ENCODE measurements around the gene PCP4L1.
"Not testable (repeated sequence)": the region's sequence is repeated elsewhere in the genome, so short reads cannot be mapped to it uniquely, and the experiment has no call there.

PCP4L1 gene

GRCh38 chr1:161229896-161230295 lies 28.6 kb upstream of the PCP4L1 start:
- no peak for DNase-seq

GRCh38 chr1:161230762-161231161 lies 27.8 kb upstream of the PCP4L1 start:
- no peak for DNase-seq

DNA sequence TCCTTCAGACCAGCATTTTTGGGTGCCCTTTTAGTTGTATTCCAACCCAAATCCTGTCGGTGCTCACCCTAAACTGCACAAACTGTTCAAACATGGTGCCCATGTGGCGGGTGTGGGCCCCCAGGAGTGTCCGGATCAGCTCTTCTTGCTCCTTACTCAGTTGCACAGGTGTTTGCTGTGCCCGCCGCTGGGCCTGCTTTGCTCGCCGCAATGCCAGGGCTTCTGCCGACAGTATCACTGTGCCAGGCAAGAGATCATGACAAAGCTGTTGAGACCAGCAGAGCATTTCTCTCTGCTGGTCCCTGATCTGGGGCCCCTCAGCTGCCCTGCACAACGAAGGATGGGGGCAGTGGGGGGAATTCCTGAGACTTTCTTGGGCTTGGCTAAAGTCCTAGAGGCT lies 25.4 kb upstream of the PCP4L1 start:
- DNase-seq: no peak

DNA sequence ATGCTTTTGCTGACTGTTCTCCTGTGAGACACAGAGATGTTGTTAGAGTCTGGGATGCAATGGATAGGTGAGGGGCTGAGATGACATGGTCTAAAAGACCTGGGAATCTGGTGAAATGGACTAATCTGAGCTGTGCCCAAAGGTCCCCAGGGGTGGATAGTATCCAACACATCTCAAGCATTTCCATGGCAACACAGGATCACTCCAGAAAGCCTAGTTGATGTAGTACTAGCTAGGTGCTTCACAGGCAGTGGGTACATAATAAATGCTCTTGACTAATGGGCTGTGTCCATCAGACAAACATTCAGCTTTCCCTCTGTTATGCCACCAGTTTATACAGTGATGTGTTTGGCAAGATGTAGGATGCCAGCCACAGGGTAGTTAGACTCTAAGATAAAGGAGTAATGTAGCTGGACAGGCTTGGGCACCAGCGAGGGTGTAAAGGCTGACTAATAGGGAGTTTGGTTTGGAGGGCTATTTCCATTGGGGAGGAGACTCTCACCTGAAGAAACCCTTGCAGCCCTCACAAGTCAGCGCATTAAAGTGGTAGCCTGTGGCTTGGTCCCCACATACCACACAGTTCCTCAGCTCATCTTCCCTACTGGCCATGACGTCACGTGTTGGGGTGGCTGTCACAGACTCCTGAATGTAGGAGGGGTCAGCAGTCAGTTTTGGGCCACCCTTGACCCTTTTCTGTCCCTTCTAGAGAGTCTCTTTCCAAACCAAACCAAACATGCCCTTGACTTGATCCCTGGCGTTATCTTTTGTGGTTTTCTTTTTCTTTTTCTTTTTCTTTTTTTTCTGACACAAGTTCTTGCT lies 22.4 kb upstream of the PCP4L1 start:
- no peak for DNase-seq

DNA sequence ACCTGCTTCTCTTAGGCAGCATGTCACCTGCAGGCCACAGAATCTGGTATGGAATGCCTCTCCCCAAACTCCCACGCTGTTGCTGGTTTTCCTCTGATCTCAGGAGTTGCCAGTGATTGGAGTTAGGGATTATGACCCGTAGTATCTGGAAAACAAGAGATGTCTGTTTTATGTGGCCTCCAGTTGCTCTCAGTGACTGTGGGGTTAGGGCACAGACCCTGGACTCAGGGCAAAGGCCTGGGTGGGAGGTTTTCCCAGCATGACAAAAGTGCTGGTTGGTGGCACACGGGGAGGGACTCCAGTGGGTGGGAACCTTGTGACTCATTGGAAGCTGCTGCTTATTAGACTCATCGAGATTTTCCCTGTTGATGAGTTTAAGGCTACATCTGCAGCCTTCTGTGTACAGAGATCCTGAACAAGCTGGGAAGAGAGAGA lies 20.5 kb upstream of the PCP4L1 start, which contains the start of gene NR1I3:
TSS of gene NR1I3 (minus strand) at position 165 of the 435 bp plus-strand sequence. CDS start 1,638 bp downstream, outside the sequence.
- no peak for DNase-seq

DNA sequence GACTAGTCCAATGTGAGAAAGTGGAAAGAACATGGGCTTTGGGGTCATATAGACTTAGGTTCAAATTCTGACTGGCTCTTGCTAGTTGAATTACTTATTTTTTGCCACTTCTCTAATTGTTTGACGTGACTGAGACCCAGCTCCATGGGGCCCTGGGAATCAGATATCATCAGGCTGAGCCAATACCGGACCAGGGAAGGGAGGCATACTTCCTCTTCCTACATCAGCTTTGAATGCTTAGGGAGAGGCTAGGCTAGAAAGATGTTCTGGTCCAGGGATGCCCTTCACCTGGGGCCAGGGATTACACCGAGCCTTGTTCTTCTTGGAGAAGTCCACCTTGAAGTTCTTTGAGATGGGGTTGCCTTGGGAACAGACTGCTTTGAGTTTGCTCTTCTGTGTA lies 16.9 kb upstream of the PCP4L1 start:
- DNase-seq: no peak

DNA sequence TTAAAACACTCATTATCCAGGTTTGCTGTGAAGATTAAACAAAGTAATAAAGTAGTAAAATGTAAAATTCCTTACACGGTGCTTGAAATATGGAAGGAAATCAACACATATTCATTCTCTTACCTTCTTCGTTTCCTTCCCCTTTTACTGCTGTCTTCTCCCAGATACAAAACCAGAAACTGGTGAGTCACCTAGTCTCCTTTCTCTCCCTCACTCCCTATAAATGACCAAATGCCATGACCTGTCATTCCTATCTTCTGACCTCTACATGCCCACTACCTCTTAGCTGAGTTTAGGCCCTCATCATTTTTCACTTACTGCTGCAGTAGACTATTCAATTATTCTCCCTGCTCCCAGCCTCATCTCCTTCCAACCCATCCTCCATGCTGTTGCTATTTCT lies 16.2 kb upstream of the PCP4L1 start:
- no peak for DNase-seq

DNA sequence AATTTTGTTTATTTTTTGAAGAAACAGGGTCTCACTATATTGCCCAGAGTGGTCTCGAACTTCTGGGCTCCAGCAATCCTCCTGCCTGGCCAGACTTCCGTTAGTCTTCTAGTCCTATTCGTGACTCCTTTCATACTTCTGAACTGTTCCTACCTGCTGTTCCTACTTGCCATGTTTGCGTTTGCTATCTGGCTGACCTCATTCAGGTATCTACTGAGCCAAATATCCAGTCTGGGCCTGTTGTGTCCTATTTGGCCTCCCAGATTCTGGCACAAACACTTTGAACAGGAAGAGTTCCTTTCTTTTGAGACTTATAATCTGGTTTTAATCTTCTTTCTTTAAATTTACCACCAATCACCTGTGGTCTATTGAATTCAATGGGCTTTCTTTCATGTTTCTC lies 13.7 kb upstream of the PCP4L1 start:
- no peak for DNase-seq

DNA sequence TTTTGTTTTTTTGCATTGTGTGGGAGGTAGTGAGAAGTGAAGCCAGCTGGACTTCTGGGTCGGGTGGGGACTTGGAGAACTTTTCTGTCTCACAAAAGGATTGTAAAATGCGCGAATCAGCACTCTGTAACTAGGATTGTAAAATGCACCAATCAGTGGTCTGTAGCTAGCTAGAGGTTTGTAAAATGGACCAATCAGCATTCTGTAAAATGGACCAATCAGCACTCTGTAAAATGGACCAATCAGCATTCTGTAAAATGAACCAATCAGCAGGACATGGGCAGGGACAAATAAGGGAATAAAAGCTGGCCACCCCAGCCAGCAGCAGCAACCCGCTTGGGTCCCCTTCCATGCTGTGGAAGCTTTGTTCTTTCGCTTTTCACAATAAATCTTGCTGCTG lies 8.4 kb upstream of the PCP4L1 start:
- DNase-seq: not testable (repeated sequence)

DNA sequence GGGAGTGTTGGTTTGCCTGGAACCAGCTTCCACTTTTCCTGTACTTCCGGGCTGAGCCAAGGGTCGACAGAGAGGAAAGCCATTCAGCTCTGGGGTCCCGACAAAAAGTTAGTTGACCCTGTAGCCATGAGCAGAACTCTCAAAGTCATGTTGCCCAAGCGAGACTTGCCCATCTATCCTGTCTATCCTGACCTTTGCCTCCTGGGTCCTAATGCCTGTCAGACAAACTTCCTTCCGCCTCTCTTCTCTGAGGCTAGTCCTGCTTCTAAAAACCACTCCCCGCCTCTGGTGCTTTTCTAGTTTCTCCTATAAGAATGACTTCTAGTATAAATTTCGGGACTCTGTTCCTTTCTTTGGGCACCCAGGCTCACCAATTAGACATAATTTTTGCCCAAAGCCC lies 7.7 kb upstream of the PCP4L1 start:
- no peak for DNase-seq

DNA sequence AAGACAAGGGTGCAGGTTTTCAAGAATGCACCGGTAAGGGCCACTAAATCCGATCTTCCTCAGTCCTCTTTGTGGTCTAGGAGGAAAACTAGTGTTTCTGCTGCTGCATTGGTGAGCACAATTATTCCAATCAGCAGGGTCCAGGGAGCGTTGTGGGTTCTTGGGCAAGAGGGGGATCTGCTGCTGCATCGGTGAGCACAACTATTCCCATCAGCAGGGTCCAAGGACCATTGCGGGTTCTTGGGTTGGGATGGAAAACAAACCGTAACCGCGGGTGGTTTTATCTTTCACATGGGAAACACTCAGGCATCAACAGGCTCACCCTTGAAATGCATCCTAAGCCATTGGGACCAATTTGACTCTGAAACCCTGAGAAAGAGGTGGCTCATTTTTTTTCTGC lies 7.0 kb upstream of the PCP4L1 start:
- DNase-seq: no peak

DNA sequence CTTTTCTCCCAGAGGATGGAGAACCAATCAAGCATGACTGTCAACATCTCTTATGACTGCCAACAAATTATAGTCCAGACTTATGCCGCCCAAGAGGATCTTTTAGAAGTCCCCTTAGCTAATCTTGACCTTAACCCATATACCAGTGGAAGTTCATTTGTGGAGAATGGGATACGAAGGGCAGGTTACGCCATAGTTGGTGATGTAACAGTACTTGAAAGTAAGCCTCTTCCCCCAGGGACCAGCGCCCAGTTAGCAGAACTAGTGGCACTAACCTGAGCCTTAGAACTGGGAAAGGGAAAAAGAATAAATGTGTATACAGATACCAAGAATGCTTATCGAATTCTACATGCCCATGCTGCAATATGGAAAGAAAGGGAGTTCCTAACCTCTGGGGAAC lies 3.2 kb upstream of the PCP4L1 start:
- DNase-seq: not testable (repeated sequence)

DNA sequence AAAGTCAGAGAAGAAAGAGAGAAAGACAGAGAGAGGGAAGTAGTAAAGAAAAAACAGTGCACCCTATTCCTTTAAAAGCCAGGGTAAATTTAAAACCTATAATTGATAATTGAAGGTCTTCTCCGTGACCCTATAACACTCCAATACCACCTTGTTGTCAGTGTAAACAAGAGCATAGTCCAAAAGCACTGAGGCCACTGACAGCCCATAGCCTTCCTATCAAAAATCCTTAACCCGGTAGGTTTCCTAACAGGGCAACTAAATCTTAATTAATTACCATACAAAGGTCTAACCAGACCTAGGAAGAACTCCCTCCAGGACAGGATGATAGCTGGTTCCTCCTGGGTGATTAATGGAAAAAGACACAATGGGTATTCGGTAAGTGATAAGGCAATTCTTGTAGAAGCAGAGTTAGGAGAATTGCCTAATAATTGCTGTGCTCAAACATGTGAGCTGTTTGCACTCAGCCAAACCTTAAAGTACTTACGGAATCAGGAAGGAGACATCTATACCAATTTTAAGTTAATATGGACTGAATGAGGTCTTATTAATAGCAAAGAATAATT lies 2.5 kb upstream of the PCP4L1 start:
- not testable (repeated sequence) for DNase-seq

- not testable (repeated sequence) for DNase-seq
Observed at GRCh38 chr1:161257109-161257508, 1.4 kb upstream of the PCP4L1 start.

DNA sequence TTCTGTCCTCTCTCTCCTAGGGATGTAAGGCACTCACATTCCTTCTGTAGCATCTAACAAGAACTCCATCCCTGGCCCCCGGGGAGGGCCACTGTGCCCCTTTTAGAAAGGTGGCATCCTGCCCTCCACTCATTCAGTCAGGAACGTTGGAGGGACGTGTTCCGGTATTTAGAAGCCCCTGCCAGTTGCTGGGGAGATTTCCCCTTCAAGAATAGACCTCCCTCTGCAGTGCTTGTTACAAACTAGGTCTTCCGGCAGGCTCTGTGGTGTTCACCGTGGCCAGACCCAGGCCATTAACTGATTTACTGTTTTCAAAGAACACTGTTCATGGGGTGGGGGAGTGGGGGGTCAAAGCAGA lies 779 bp downstream of the PCP4L1 start:
- DNase-seq: no peak

GRCh38 chr1:161259765-161260164 lies 1.2 kb downstream of the PCP4L1 start:
- no peak for DNase-seq

DNA sequence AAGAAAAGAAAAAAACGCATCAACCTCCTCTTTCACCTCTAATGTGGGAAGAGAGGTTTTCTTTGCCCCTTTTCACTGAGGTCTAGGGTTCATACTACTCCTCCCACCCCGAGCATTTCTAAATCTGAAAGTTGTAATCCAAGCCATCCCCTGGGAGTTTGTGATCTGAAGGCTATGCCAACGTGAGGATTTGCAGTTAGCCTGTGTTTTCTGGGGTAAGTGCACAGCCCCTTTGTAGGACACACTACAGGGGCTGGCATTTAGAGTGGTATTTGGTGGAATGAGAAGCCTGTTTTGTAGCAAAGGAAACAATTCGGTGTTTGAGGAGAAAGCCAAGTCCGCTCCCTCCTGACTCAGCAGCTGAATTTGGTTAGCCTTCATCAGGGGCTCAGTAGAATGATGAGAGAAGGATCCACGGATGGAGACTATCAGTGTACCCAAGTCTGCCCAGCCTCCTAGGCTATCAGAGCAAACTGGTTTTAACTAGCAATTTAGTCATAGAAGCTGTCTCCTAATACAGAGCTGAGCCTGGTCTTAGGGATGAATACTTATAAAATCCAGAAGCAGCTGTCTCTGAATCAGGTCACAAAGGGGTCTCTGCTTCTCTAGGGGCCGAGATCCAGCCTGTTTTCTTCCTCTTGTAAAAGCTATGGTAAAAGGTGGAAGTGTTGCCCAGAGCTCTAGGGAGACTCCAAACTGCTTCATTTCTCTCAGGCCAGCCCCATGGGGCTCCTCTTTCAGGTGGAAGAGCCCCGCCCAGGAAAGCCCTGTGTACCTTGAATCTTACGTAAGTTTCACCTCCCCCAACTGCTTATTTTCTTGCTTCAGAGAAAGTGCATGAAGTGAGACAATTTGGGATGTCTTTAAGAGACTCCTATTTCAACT lies 2.1 kb downstream of the PCP4L1 start:
- DNase-seq: no peak

DNA sequence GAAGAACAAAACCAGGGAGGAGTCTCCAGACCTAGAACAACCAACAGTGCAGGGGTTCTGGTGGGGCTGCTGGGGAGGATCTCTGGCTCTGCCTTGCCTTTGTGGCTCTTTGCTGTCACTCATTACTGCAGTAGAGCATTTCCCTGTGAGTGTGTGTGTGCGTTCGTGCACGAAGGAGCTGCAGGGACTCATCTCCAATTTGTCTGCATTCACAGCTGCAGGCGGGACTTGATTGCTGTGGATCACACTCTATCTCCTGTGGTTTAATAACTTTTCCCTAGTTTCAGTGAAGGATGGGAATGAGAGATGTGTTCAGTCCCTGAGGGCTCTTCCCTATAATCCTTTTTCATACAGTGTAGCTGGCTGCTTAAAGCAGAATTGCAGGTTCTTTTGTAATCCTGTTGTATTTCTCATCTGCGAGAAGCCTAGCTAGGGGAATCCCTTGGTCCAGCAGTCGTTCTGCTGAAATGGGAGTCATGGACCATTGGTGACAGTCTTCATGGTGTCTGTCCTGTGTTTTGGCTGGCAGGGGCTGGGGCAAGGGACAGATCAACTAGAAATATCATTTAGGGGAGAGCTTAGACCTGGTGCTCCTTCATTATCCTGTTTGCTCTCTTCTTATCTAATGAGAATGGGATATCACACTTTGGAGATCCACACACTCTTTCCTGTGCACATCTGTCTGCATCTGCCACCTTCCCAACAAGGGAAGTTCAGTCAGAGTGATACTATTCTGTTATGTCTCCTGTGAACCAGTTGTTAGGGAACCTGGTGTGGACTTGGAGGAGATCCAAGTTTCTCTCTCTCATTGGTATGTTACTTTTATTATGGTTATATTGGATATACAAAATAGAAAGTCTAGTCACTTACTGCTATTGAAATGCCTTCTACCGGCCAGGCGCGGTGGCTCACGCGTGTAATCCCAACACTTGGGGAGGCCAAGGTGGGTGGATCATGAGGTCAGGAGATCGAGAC lies 3.0 kb downstream of the PCP4L1 start:
- no peak for DNase-seq

DNA sequence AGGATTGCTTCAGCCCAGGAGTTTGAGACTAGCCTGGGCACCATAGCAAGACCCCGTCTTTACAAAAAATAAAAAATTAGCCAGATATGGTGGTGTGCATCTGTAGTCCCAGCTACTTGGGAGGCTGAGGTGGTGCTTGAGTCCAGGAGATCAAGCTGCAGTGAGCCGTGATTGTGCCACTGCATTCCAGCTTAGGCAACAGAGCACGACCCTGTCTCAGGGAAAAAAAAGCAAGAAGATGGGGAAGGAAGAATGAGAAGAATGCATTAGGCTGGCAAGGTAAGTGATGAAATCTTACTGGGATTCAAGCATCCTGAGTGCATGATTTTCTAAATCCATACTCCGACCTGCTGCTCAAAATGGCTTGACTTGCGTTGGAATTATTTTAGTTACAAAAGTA lies 6.8 kb downstream of the PCP4L1 start:
- DNase-seq: no peak

- DNase-seq: no peak
Observed at GRCh38 chr1:161266202-161266601, 7.7 kb downstream of the PCP4L1 start.

DNA sequence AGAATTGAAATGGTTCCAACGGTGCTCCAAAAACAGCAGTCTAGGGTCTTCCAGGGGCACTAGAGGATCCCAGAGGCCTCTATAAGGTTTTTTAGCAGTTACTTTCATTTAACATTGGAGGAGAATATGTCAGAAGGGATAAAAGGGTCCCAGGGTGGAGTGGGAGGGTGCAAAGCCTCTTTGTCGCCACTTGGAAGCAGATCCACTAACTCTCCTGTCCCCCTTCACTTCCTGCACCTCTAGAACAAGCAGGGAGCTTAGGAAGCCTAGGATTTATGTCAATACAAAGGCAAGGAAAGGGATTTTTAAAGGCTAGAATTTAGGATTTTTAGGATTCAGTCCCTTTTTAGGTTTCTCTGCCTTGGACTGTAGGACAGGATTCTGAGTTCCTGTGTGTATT lies 8.3 kb downstream of the PCP4L1 start:
- no peak for DNase-seq

DNA sequence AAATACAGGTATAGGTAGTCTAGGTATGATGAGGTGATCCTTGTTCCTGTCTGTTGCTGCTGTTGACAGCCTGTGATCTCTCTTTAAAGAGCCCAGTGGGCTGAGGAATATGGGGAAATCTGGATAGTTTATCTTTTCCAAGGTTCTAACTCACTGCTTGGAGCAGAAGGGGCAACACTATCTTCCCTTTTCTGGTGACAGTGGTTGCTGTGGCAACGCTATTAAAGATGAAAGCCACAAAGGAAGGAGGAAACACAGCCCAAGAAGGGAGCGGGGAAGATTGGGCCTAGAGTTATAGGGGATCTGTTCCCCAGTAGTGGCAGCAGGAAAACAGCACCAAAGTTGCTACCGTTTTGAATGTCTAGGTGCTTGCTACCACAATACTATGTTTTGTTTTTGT lies 8.8 kb downstream of the PCP4L1 start:
- DNase-seq: no peak

All from activated CD4-positive, alpha-beta T cell treated with anti-CD3 and anti-CD28 coated beads, Interleukin-2, amount 50 U/mL, for 1 hour (primary cell).